ENCODE measurements around the gene FHIT.

FHIT gene

DNA sequence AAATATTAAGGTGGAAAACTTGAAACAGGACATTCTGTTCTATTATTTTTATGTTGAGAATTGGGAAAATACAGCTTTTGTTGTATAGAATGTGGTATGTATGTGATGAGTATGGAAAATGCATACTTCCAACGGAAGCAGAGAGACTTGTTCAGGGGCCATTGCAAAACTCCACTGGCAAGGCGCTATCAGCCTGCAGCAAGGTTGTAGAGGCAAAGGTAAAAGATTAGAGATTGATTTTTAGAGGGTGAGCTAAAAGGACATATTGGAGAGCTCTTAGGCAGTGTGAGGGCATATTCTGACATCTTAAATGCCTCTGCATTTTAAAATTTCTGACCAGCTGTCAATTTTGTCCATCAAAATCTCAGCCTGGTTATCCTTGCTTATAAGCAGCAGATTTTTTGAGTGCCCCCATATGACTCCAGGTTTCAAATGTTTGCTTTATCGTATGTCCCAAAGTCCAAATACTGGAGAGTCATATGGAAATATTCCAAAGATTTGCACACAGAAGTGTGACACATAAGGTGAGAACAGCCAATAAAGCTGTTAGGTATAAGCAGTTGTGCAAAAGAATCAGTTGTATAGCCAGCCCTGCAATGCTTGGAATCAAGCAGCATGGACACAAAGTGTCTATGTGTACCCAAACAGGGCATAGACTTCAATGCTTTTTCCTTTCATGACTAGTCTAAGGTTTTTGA lies 829.4 kb downstream of the FHIT start:
- H3K4me3 ChIP-seq (ENCODE audit: low read depth, low read length): no peak overlapping the region
- TF ChIP-seq, protein P1, sequence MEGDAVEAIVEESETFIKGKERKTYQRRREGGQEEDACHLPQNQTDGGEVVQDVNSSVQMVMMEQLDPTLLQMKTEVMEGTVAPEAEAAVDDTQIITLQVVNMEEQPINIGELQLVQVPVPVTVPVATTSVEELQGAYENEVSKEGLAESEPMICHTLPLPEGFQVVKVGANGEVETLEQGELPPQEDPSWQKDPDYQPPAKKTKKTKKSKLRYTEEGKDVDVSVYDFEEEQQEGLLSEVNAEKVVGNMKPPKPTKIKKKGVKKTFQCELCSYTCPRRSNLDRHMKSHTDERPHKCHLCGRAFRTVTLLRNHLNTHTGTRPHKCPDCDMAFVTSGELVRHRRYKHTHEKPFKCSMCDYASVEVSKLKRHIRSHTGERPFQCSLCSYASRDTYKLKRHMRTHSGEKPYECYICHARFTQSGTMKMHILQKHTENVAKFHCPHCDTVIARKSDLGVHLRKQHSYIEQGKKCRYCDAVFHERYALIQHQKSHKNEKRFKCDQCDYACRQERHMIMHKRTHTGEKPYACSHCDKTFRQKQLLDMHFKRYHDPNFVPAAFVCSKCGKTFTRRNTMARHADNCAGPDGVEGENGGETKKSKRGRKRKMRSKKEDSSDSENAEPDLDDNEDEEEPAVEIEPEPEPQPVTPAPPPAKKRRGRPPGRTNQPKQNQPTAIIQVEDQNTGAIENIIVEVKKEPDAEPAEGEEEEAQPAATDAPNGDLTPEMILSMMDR (IDR thresholded peaks at IDR 0.05; ENCODE audit: borderline replicate concordance, insufficient read depth, low read depth, low read length): no peak

DNA sequence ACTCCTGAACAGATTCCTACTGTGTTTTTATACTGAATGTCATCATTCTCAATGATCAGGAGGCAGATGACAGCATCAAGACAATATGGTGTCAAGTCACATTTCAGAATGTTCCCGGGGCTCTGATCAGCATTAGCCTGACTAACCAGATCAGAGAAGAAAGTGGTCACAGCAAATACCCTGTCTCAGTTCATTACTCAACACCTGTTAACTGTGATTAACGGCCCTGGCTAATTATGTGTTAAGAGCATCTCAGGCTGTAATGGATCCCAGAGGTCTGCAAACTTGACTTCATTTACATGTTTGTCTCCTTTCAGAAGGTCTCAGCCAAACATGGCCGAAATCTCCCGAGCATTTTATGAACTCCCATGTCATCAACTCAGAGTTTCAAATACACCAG lies 833.7 kb downstream of the FHIT start:
- TF ChIP-seq, protein P1 (IDR thresholded peaks at IDR 0.05; ENCODE audit: borderline replicate concordance, insufficient read depth, low read depth, low read length): no peak
- H3K4me3 ChIP-seq (ENCODE audit: low read depth, low read length): no peak overlapping the region

DNA sequence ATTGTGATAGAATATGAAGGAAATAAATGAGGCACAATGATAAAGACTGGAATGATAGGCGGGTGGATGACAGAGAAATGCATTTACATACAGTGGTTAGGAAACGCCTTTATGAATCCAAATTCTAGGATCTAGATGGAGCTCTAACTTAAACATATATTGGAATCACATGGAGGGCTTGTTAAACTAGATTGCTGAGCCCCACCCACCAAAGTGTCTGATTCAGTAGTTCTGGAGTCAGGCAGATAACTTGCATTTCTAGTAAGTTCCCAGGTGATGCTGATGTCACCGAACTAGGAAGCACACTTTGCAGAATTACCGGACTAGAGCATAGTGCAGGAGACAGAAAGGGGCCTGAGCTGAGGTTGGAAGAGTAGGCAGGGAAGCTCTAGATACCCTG lies 837.2 kb downstream of the FHIT start:
- TF ChIP-seq, protein P1 (IDR thresholded peaks at IDR 0.05; ENCODE audit: borderline replicate concordance, insufficient read depth, low read depth, low read length): no peak
- no peak overlapping the region for H3K4me3 ChIP-seq (ENCODE audit: low read depth, low read length)

DNA sequence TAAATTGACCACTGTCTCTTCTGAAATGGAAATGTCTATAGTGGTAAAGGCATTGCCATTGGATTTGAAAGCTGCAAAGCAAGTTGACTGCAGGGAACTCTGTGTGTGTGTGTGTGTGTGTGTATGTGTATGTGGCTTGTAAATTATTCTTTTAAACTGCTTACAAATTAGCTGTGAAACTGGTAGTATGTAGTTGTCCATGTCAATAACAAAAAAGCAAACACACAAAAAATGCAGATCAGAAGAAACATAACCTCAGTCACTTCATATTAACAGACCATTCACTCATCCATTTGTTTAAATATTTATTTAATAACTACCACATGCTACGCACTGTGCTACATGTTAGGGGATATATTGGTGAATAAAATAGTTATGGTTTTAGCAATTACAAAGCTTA lies 837.7 kb downstream of the FHIT start:
- TF ChIP-seq, protein P1 (IDR thresholded peaks at IDR 0.05; ENCODE audit: borderline replicate concordance, insufficient read depth, low read depth, low read length): no peak
- H3K4me3 ChIP-seq (ENCODE audit: low read depth, low read length): no peak overlapping the region

DNA sequence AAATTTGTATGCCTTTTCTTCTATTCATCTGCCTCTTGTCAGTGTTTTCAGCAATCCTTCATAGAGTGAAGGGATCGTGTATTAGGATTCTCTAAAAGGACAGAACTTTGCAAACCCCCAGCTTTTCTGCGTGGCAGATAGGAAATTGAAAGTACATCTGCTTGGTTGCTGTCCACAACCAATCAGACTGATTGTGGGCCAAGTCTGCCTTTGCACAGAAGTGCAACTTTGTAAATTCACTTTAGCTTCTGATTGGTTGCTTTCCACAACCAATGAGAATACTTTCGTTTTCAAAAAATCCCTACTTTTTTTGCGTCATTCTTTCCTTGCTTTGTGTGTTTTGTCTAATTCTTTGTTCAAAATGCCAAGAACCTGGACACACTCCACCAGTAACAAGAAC lies 847.4 kb downstream of the FHIT start:
- TF ChIP-seq, protein P1 (IDR thresholded peaks at IDR 0.05; ENCODE audit: borderline replicate concordance, insufficient read depth, low read depth, low read length): no peak
- no peak overlapping the region for H3K4me3 ChIP-seq (ENCODE audit: low read depth, low read length)

DNA sequence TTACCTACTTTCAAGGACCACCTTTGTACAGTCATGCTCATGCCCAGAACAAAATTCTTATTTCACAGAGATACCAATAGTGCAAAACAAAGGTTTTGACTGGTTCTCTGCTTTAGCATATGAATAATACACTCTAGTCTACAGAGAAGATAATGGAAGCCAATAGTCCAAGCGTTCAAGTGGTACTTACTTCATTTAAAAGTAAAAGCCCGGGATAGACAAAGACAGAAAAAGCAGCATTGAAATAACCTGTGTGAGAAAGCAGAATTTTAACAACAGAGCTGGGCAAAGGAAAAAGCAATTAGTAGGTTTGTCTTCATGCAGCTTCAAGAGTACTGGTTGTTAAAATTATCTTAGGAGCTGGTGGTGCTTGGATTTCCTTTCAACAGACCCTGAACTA lies 848.3 kb downstream of the FHIT start:
- no peak overlapping the region for H3K4me3 ChIP-seq (ENCODE audit: low read depth, low read length)
- TF ChIP-seq, protein P1 (IDR thresholded peaks at IDR 0.05; ENCODE audit: borderline replicate concordance, insufficient read depth, low read depth, low read length): no peak
